ENCODE results near the gene POLR2L.
A peak's percentile ranks its signal among the peaks of the same experiment; 100 is the strongest.

POLR2L gene

GRCh38 chr11:820655-821511 is 21.4 kb downstream of the POLR2L start:
- peak overlapping the region; percentile 63 for H3K4me3 ChIP-seq (ENCODE audit: low read length)
- no peak for TF ChIP-seq CTCF (conservative IDR thresholded peaks at IDR 0.05; ENCODE audit: low read depth, low read length)
- DNase-seq (ENCODE audit: low read depth) = no peak

- TF ChIP-seq CTCF (conservative IDR thresholded peaks at IDR 0.05; ENCODE audit: low read depth, low read length) = no peak
- peak overlapping the region; percentile 63 for H3K4me3 ChIP-seq (ENCODE audit: low read length)
- no peak for DNase-seq (ENCODE audit: low read depth)
Observed at GRCh38 chr11:819943-820649, 22.2 kb downstream of the POLR2L start.

DNA sequence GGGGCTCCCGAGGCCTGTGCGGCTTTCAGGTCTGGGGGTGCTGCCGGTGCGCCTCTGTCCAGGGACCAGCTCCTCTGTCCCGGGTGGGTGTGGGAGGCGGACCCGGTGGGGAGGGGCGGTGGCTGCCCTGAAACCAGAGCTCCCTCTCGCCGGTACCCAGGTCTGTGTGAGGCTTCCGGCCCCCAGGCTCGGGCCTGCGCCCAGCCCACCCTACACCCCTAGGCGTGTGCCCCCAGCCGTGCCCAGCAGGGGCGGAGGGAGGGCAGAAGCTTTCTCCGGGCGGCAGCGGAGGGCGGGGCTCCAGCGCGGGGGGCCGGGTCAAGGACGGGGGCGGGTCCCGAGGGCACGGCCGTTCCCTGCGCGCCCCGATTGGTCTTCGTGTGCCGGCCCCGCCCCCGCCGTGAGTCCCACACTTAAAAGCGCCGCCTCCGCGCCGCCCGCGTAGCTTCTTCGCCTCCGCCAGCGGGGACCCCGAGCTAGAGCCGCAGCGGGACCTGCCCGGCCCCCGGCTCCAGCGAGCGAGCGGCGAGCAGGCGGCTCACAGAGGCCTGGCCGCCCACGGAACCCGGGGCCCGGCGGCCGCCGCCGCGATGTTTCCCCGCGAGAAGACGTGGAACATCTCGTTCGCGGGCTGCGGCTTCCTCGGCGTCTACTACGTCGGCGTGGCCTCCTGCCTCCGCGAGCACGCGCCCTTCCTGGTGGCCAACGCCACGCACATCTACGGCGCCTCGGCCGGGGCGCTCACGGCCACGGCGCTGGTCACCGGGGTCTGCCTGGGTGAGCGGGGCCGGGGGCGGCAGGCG is 23.0 kb downstream of the POLR2L start:
- DNase-seq (ENCODE audit: low read depth) = no peak
- H3K4me3 ChIP-seq (ENCODE audit: low read length) = peak overlapping the region; percentile 63
- TF ChIP-seq CTCF (conservative IDR thresholded peaks at IDR 0.05; ENCODE audit: low read depth, low read length) = peak; percentile 7

DNA sequence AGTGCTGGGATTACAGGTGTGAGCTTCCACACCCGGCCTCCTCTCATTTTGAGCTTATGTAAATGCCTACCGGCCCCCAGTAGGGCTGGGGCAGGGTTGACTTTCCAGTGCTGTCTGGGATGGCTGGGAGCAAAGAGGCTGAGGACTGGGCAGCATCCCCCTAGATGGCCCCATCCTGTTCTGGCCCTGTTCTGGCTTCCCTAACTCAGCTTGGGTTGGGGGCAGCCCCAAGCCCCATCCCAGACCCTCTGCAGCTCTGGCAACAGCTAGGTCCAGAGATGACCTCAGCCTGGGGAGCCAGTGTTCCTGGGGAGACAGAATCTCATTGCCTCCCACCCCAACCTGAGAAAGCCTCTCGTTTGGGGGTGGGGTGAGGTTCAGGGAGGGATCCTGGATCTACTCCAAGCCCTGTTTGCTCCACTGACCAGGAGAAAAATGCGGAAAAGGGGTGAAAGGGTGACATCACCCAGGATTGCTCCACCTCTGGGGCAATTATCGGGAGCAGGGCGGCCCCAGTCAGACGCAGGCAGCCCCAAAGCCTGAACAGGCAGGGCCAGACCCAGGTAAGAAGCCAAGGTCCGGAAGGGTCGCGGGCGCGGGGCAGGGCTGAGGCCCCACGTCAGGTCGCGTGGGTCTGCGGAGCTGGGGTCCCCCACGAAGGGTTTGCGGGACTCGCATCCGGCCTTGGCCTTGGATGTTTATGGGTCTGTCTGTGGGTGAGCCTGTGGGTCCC is 23.8 kb downstream of the POLR2L start, which contains the start of gene PNPLA2:
PNPLA2 (plus strand) TSS at position 519 of the 733 bp plus-strand sequence. CDS start 805 bp downstream, outside the sequence.
- H3K4me3 ChIP-seq (ENCODE audit: low read length) = peak within 1 kb of the TSS; percentile 63
- TF ChIP-seq CTCF (conservative IDR thresholded peaks at IDR 0.05; ENCODE audit: low read depth, low read length) = no peak
- DNase-seq (ENCODE audit: low read depth) = no peak

DNA sequence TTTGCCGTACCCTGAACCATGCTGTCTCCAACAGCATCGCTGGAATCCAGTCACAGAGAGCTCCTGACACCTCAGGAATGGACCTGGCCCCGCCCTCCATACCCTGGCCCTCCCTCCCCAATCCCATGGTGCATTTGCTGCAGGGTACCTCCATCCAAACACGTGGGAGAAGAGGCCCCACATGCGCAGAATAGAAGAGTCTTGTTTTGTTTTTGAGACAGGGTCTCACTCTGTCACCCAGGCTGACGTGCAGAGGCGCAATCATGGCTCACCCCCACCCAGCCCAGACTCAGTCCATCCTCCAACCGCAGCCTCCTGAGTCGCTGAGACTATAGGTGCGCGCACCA is 25.9 kb downstream of the POLR2L start:
- no peak for TF ChIP-seq CTCF (conservative IDR thresholded peaks at IDR 0.05; ENCODE audit: low read depth, low read length)
- DNase-seq (ENCODE audit: low read depth) = no peak
- H3K4me3 ChIP-seq (ENCODE audit: low read length) = no peak overlapping the region

DNA sequence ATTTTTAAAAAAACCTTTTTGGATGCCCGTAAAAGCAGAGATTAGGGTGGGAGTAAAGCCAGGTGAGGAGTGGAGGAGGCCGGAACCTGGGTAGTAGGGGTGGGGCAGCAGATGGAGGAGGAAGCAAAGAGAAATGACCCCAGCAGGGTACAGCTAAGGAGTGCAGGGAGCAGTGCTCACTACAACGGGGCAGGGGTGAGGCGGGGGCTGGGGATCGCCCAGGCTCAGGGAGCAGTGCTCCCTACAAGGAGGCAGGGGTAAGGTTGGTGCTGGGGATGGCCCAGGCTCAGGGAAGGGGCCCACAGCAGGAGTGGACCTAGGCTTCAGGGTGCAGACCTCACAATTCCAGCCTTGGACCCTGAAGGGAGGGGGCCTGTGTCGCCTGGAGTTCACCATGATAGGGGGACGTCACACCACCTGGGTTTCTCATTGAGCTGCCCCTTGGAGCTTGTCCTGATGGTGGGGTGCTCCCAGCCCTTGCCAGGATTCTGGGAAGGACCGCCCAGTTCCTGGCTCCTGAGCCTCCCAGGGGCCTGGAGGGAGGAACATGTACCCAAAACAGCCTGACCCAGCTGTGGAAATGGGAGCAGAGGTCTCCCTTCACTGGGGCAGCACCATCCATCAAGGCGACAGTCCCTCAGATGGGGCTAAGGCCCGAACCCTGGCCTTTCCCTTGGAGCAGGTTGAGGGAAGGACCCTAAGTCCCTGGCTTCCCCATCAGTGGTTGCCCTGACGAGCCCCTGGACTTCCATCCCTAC is 26.5 kb downstream of the POLR2L start:
- no peak for DNase-seq (ENCODE audit: low read depth)
- no peak overlapping the region for H3K4me3 ChIP-seq (ENCODE audit: low read length)
- TF ChIP-seq CTCF (conservative IDR thresholded peaks at IDR 0.05; ENCODE audit: low read depth, low read length) = no peak
